NB4 (cell line): ENCODE data around the gene ZFAND6.

Experiments used
- DNase-seq: peaks from one replicate; pipeline ENCODE4 v3.0.0; 2010; ENCODE audit warnings: low read depth
- H3K4me3 ChIP-seq: one replicate; pipeline ENCODE4 v1.5.1; 2011; ENCODE audit warnings: mild to moderate bottlenecking, low read depth, low read length, moderate library complexity
- CTCF ChIP-seq: IDR thresholded peaks from one replicate; pipeline ENCODE4 v1.5.1; 2012; ENCODE audit warnings: low read depth, low read length
- MYC ChIP-seq: IDR thresholded peaks from 2 replicates; pipeline ENCODE4 v1.6.1; 2011; ENCODE audit warnings: low read depth, low read length
- POLR2A ChIP-seq: IDR thresholded peaks from 2 replicates; pipeline ENCODE4 v1.6.1; 2011; ENCODE audit warnings: mild to moderate bottlenecking; ENCODE audit not compliant: insufficient read length; ENCODE audit errors: extremely low read depth
- TF ChIP-seq, protein P1 (sequence below): IDR thresholded peaks from 2 replicates; pipeline ENCODE4 v1.6.1; 2011; ENCODE audit warnings: low read depth, low read length

ZFAND6 gene

DNA sequence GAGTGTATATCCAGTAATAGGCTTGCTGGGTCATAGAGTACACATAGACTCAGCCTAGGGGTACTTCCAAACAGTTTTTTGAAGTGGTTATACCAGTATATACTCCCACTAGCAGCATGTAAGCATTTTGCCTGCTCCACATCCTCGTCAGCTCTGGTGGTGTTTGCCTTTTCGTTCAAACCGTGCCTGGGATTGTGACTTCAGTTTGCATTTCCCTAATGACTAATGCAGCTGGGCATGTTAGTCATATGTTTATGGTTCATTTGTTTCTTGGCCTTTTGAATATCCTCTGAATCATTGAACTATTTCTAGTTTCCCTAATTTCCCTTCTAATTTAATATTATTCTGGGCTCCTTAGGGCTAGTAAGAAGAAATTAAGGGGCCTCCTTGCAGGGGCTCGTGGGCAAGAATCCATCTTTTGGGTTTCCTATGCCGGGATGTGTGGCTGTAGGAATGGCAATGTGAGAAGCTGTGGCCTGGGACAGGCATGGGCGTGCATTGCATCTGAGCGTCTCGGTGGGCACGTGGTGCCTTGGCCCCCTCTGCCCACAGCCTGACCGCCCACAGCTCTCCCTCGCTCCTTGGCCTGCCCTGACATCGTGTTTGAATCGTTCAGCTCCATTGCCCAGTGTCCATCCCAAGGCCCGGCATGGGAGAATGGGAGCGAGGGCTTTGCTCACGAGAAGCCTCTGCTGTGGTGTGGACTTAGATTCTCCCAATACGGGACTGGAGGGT lies 119.7 kb downstream of the ZFAND6 start:
- DNase-seq: no peak
- H3K4me3 ChIP-seq: no peak overlapping the region
- TF ChIP-seq CTCF: no peak
- TF ChIP-seq MYC: no peak
- TF ChIP-seq, protein P1, sequence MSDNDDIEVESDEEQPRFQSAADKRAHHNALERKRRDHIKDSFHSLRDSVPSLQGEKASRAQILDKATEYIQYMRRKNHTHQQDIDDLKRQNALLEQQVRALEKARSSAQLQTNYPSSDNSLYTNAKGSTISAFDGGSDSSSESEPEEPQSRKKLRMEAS: no peak
- no peak for TF ChIP-seq POLR2A

DNA sequence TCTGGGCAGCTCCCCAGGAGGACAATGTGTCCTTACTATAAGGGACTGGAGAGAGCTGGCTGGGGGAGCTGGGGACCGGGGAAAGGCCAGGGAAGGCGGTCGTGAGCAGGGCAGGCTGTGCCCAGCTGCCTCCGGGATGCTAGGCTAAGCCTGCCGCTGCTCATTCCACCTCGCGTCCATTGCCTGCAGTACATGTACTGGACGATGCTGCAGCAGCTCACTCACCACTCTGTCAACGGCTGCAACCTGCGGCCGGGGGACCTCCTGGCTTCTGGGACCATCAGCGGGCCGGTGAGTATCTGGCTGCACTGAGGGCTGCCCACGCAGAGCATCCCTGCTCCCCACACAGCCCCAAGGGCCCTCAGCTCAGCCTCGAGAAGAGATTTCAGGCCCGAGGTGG lies 120.5 kb downstream of the ZFAND6 start:
- TF ChIP-seq CTCF: no peak
- no peak for TF ChIP-seq MYC
- no peak for TF ChIP-seq POLR2A
- TF ChIP-seq, protein P1: no peak
- H3K4me3 ChIP-seq: no peak overlapping the region
- no peak for DNase-seq

DNA sequence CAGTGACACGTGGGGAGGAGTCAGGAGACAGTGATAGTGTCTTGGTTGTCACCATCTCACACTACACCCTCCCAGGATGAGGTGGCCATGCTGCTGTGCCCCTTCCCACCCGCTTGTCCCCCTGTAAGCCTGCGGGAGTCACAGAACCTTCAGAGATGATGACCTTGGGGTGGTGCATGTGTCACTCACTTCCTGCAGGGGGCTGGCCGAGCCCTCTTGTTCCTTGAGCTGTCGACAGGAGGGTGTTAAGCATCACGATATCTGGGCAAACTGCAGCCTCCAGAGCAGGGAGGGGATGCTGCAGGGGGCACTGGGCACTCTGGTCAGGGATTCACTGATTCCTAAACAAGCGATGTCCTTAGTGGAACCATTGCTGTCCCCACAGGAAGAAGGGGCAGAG lies 121.0 kb downstream of the ZFAND6 start:
- no peak for TF ChIP-seq MYC
- no peak for TF ChIP-seq POLR2A
- TF ChIP-seq CTCF: no peak
- TF ChIP-seq, protein P1: no peak
- H3K4me3 ChIP-seq: no peak overlapping the region
- DNase-seq: no peak

DNA sequence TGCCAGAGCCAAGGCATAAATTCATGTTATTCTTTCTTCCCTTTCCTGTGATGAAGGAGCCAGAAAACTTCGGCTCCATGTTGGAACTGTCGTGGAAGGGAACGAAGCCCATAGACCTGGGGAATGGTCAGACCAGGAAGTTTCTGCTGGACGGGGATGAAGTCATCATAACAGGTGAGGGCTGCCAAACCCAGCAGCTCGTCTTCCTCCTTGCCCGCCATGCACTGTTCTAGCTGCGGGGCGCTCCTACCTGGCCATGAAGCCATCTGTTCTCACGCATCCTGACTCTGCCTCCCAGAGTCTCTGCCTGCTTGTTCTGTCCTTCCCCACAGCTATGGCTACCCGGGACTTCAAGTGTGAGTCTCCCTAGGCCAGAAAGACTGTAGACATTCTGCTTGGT lies 121.5 kb downstream of the ZFAND6 start:
- TF ChIP-seq CTCF (no peak), POLR2A (no peak), MYC (no peak)
- TF ChIP-seq, protein P1: no peak
- H3K4me3 ChIP-seq: no peak overlapping the region
- no peak for DNase-seq

GRCh38 chr15:80182611-80183261 lies 123.3 kb downstream of the ZFAND6 start:
- DNase-seq: no peak
- TF ChIP-seq CTCF (no peak), POLR2A (no peak), MYC (no peak)
- TF ChIP-seq, protein P1: no peak
- H3K4me3 ChIP-seq: no peak overlapping the region
